Fibroblast of lung (primary cell): ENCODE measurements around the gene DNAH8.

ENCODE experiments used
- EZH2 ChIP-seq: IDR thresholded peaks from 2 replicates; pipeline ENCODE4 v1.5.1; 2012; ENCODE audit warnings: low read length, control low read depth, mild to moderate bottlenecking; ENCODE audit errors: missing control alignments
- TF ChIP-seq, protein P1 (sequence below), 2 donors: IDR thresholded peaks in 1 of 2; conservative IDR thresholded peaks in 1 of 2; 1 replicate in 1 of 2; 2 replicates in 1 of 2; pipeline ENCODE4 v1.5.1; 2011 to 2012; ENCODE audit warnings: low read length in 2 of 2, control low read depth in 1 of 2, inconsistent platforms in 1 of 2, low read depth in 1 of 2, mild to moderate bottlenecking in 1 of 2

DNA sequence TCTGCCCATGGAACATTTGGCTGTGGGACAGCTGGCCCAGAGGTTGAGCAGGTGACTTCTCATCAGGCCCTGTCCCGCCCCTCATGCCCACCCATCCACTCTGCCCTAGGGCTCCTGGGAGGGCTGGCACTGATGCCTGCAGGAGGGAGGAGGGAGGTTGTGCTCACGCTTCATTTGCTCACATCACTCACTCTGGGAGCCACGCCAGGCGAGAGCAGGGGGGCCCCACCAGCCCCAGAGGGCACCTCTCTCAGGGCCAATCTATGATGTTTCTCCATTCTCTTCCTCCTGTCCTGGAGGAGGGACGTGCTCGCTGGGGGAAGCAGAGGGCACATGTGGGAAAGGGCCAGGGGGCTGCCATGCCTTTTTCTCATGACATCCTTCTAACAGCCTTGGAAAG is 322.6 kb downstream of the DNAH8 start:
- TF ChIP-seq, protein P1, sequence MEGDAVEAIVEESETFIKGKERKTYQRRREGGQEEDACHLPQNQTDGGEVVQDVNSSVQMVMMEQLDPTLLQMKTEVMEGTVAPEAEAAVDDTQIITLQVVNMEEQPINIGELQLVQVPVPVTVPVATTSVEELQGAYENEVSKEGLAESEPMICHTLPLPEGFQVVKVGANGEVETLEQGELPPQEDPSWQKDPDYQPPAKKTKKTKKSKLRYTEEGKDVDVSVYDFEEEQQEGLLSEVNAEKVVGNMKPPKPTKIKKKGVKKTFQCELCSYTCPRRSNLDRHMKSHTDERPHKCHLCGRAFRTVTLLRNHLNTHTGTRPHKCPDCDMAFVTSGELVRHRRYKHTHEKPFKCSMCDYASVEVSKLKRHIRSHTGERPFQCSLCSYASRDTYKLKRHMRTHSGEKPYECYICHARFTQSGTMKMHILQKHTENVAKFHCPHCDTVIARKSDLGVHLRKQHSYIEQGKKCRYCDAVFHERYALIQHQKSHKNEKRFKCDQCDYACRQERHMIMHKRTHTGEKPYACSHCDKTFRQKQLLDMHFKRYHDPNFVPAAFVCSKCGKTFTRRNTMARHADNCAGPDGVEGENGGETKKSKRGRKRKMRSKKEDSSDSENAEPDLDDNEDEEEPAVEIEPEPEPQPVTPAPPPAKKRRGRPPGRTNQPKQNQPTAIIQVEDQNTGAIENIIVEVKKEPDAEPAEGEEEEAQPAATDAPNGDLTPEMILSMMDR (conservative IDR thresholded peaks at IDR 0.05 in 1 of 2, IDR thresholded peaks at IDR 0.05 in 1 of 2; ENCODE audit: low read depth in 1 of 2, low read length in 2 of 2): no peak
- TF ChIP-seq EZH2: no peak
